OCI-LY3 (cell line): Measurements from ENCODE around the gene XRCC4.

Experiments
- CTCF ChIP-seq: fragments of 200-600, 300-600 bp; sonication (generic); IDR thresholded peaks from 2 replicates; pipeline ENCODE4 v1.5.1; 2014; ENCODE audit warnings: antibody characterized with exemption, low read length, low read depth
- EZH2phosphoT487 ChIP-seq: fragments of 200-600 bp; shearing (Covaris generic); IDR thresholded peaks from 2 replicates; pipeline ENCODE4 v1.6.1; 2018; ENCODE audit warnings: antibody characterized with exemption, mixed run types, low read depth

- TF ChIP-seq CTCF, result no peak
- TF ChIP-seq EZH2phosphoT487, result no peak
Measured at GRCh38 chr5:83377131-83377865, 300.0 kb downstream of the XRCC4 start.
